PC-9 (cell line): ENCODE data around the gene SOSTDC1.

Experiments
- CTCF ChIP-seq: fragments of 200-600 bp; sonication (generic); conservative IDR thresholded peaks from 2 replicates; pipeline ENCODE4 v1.6.1; 2017; ENCODE audit warnings: mixed run types, antibody characterized with exemption, mild to moderate bottlenecking, moderate library complexity
- EZH2 ChIP-seq: fragments of 200-600 bp; sonication (generic); IDR thresholded peaks from 2 replicates; pipeline ENCODE4 v1.8.0; 2017; ENCODE audit warnings: antibody characterized with exemption, low read depth

- no peak for TF ChIP-seq CTCF
- no peak for TF ChIP-seq EZH2
Observed at GRCh38 chr7:16447876-16448275, 17.7 kb downstream of the SOSTDC1 start.
